ENCODE data around the gene CACNG4.
A peak's percentile ranks its signal among the peaks of the same experiment; 100 is the strongest.

CACNG4 gene

DNA sequence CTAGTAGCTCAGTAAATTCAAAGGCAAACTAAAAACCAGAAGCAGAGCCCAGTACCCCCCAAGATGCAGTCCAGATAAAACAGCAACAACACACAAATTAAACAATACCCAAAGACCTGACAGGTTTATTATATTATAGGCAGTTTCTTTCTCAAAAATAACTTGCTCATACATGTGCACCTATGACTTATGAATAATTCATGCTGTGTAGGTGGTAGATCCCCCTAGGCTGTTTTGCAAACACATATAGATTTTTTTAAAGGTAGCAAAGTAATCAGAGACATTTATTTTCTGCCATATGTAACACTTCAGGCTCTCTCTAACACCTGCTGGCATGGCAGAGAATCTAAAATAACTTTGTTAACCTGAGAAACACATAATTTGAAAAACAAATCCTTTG is 107.1 kb downstream of the CACNG4 start:
- no peak for DNase-seq

DNA sequence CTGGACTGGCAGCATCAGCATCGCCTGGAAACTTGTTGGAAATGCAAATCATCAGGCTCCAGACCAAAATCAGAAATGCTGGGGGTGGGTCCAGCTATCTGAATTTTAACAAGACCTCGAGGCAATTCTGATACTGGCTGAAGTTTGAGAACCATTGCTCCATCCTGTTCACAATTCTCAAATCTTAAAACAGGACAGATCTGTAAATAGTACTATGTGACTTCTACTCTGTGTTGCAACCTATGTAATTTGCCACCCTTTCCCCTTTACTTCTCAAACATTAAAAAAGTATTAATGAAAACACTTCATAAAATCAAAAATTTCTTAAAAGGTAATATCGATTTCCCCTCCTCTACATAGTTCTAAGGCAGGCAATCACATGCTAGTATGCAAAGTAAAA is 108.4 kb downstream of the CACNG4 start:
- no peak for DNase-seq

DNA sequence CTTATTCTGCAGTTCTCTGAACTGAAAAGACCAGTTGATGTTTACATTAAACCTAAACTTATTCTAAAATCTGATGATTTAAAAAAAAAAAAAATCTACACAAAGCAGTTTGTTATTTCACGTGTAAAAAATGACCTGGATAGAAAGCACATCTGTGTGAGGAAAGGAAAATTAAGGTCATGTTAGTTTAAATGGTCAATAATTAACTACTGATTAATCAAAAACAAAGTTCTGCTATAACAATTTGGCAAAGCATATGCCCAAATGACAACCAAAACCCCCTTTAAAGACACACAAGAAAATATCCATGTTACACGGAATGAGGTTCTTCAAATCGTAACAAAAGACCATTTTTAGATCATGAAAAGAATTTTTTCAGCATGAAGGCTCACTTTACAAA is 110.3 kb downstream of the CACNG4 start:
- DNase-seq, result no peak

DNA sequence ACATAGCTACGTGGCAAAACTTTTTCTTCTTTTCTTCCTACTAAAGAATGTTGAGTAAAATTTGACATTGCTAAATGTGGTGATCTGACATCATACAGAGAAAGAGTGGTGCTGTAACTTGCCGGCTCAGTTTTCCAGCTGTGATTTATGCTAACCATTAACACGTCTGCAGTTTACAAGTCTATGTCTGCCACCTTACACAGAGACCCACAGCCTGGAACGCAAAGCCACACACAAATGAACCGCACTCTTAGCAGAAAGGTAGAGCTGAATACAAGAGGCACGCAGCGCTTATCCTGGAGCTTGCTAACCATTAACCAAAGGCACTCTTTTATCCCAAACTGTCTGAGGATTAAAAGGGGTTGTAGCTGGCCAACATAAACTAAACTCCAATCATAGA is 111.8 kb downstream of the CACNG4 start:
- DNase-seq, result no peak

DNA sequence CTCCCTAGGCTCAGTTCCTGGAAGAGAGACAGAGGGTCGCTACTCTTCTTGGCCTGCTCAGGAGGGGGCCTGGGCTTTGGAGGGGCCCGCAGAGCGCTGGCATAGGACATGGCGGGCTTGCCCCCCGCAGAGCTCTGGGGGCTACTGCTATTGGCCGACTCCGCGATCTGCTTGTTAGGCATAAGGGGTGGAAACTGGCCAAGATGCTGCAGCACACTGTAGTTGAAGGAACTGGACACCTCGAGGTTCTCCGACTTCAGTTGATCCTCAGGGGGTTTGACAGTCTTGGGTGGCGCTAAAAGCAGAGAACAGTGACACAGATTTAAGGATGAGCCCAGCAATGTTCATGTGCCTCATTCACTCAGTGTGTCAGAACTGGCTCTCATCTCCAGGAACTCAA is 113.8 kb downstream of the CACNG4 start:
- no peak for DNase-seq

DNA sequence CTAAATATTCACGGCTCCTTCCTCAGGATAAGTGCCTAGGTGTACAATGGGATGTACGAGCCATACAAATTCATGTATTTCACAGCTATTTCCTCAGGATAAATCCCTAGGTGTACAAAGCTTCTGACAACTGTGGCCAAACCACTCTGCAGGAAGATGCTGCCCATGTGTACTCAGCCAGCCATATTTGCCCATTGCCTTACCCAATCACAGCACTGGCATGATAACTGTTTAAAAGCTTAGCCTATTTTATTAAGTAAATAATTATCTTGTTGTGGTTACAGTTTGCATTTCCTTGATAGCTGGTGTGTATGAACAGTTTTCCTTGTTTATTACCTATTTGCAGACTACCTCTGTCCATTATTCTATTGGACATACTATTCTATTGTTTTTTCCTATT is 115.0 kb downstream of the CACNG4 start:
- peak; percentile 41 to 56 for DNase-seq

DNA sequence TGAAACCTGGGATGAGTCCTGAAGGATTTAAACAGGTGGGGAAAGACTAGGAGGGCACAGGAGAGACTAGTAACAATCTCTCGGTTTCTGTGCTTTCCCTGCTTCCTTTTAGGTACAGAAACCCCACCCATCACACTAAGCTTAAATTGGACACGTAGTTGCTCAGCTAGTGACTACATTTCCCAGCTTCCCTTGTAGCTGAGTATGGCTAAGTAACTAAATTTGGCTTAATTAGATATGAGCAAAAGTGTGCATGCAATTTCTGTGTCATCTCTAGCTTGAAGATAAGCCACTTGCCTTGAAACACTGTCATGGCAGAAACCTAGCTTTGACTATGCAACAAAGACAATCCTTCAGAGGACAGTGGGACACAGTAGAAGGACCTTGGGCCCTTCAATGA is 116.3 kb downstream of the CACNG4 start:
- DNase-seq, result no peak

DNA sequence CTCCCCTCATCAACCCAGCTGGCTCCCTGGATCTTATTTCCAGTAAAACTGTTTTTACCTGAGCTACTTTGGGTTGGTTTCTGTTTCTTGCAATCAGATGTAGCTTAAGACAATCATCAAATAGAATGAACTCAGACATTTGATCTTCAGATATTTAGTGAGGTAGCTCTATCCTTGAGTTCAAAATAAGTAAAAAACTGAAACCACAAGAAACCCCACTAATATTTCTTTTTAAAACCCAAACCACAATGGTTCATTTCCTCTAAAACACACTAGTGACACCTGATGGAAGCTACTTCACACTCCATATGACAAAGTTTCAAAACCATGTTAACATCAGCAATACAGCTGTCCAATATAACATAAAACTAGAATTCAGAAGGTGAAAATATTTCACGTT is 117.6 kb downstream of the CACNG4 start:
- no peak for DNase-seq

Data from NCI-H526 (cell line).